ENCODE measurements around the gene NOCT.

- no peak for TF ChIP-seq CTCF (IDR thresholded peaks at IDR 0.05)
- TF ChIP-seq REST (IDR thresholded peaks at IDR 0.05; ENCODE audit: insufficient read depth in 1 of 2, low read depth in 2 of 2, low read length in 1 of 2), result no peak
- peak; percentile 77; the same call in 1 of the 2 replicates for TF ChIP-seq POLR2AphosphoS5 (IDR thresholded peaks at IDR 0.05; ENCODE audit: low read depth, low read length)
Observed at GRCh38 chr4:139015269-139015947, at the start of gene NOCT.

All from Panc1 (cell line).